ENCODE measurements around the gene SDK1.

DNA sequence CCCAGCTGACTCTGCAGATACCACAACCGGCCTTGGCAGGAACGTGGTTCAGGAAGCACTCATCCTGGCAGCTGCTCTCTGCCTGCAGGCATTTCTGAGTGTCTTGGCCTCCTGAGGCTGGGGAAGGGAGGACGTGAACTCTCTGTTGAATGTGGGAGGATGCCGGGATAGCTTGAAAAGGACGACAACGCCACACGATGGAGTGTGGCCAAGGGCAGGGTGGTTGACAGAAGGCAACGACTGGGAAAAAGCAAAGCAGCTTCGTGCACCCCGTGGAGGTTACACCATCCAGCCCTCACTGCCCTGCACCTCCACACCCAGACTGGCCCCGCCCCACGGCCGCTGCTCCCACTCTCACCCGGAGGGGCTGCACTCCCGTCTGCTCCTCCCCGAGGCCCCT is 915.0 kb downstream of the SDK1 start:
- TF ChIP-seq, protein P1, sequence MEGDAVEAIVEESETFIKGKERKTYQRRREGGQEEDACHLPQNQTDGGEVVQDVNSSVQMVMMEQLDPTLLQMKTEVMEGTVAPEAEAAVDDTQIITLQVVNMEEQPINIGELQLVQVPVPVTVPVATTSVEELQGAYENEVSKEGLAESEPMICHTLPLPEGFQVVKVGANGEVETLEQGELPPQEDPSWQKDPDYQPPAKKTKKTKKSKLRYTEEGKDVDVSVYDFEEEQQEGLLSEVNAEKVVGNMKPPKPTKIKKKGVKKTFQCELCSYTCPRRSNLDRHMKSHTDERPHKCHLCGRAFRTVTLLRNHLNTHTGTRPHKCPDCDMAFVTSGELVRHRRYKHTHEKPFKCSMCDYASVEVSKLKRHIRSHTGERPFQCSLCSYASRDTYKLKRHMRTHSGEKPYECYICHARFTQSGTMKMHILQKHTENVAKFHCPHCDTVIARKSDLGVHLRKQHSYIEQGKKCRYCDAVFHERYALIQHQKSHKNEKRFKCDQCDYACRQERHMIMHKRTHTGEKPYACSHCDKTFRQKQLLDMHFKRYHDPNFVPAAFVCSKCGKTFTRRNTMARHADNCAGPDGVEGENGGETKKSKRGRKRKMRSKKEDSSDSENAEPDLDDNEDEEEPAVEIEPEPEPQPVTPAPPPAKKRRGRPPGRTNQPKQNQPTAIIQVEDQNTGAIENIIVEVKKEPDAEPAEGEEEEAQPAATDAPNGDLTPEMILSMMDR (IDR thresholded peaks at IDR 0.05; ENCODE audit: low read depth, low read length, missing input control): no peak
- TF ChIP-seq, protein P2, sequence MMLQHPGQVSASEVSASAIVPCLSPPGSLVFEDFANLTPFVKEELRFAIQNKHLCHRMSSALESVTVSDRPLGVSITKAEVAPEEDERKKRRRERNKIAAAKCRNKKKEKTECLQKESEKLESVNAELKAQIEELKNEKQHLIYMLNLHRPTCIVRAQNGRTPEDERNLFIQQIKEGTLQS (IDR thresholded peaks at IDR 0.05): no peak

Measured in liver (tissue), 3 donors.